HCT116 (cell line): ENCODE data around the gene MAPK10. TPM values are rescaled to one million over a fixed set of nuclear protein-coding genes. Genes with fewer than 3 reads are reported as not detected.

Source experiments
- ATAC-seq: fragments of 200-7000 bp; cut with Tn5 transposase; 2 replicates; pipeline ENCODE4 v1.9.1; 2020; ENCODE audit warnings: mild to moderate bottlenecking, moderate library complexity
- BruUV-seq: library from RNA; stranded (reverse); fragments of 400-500 nt; replicated peaks from 2 replicates; lab custom pipeline; 2021; lab: Mats Ljungman, UMichigan
- CTCF ChIA-PET: fragments of 300-600 bp; sonication (Branson Sonifier 250); formaldehyde crosslinking; loops from one replicate; lab custom pipeline; 2021; ENCODE audit warnings: antibody characterized with exemption; lab: Charles Lee
- POLR2A ChIA-PET: fragments of 300-600, 350-600 bp; sonication (Branson Sonifier 250); formaldehyde crosslinking; loops from one replicate; lab custom pipeline; 2021; ENCODE audit warnings: antibody characterized with exemption; lab: Charles Lee
- RAD21 ChIA-PET, 2 experiments: fragments of 300-600 bp; sonication (Branson Sonifier 250); formaldehyde crosslinking; loops; one replicate each; lab custom pipeline; 2023; ENCODE audit warnings: low total read pairs in 2 of 2; ENCODE audit not compliant: uncharacterized antibody in 2 of 2, unreplicated experiment in 2 of 2, low non-redundant PET in 1 of 2; lab: Charles Lee
- DNase-seq: peaks from one replicate; pipeline ENCODE4 v3.0.0-alpha.2; 2010; ENCODE audit warnings: low read depth, low spot score
- H2AFZ ChIP-seq: fragments of 200-600 bp; shearing (Covaris generic), sonication (generic); 2 replicates; pipeline ENCODE4 v1.6.1; 2017; ENCODE audit warnings: low read depth, mixed run types, mixed read lengths, antibody characterized with exemption, low read length; ENCODE audit not compliant: poor library complexity, severe bottlenecking
- H3K27ac ChIP-seq: 2 replicates; pipeline ENCODE4 v1.5.1; 2012; ENCODE audit warnings: low read depth, low read length
- H3K27me3 ChIP-seq: fragments of 200-600 bp; sonication (generic); 2 replicates; pipeline ENCODE4 v1.6.1; 2016; ENCODE audit warnings: mixed run types, low read length, mixed read lengths; ENCODE audit not compliant: insufficient read depth
- H3K36me3 ChIP-seq, 2 experiments: fragments of 200-500 bp in 1 of 2; fragments of 200-600 bp in 1 of 2; sonication (Bioruptor generic) in 1 of 2; sonication (generic) in 1 of 2; 2 replicates each; pipeline versions ENCODE4 v1.5.1 to v1.6.1; 2014 to 2016; ENCODE audit warnings: low read length in 2 of 2, inconsistent platforms in 1 of 2, mixed read lengths in 1 of 2, mixed run types in 1 of 2; ENCODE audit not compliant: insufficient read depth in 2 of 2, control insufficient read depth in 1 of 2
- H3K4me1 ChIP-seq, 2 experiments: fragments of 200-600 bp in 1 of 2; sonication (generic) in 1 of 2; 2 replicates each; pipeline versions ENCODE4 v1.5.1 to v1.6.1; 2012 to 2017; ENCODE audit warnings: low read length in 2 of 2, inconsistent platforms in 1 of 2, mild to moderate bottlenecking in 1 of 2, mixed read lengths in 1 of 2, mixed run types in 1 of 2, moderate library complexity in 1 of 2; ENCODE audit not compliant: insufficient read depth in 2 of 2, control insufficient read depth in 1 of 2
- H3K4me2 ChIP-seq: fragments of 200-600 bp; sonication (generic); 2 replicates; pipeline ENCODE4 v1.6.1; 2017; ENCODE audit warnings: mixed run types, low read length, mixed read lengths
- H3K4me3 ChIP-seq, 2 experiments: fragments of 200-600 bp in 1 of 2; sonication (generic) in 1 of 2; replicated peaks in 1 of 2; 2 replicates each; pipeline ENCODE4 v1.5.1; 2011 to 2016; ENCODE audit warnings: low read length in 2 of 2, control low read depth in 1 of 2, low read depth in 1 of 2, mild to moderate bottlenecking in 1 of 2, mixed read lengths in 1 of 2, mixed run types in 1 of 2
- H3K79me2 ChIP-seq: fragments of 200-600 bp; sonication (generic); 2 replicates; pipeline ENCODE4 v1.6.1; 2017; ENCODE audit warnings: mild to moderate bottlenecking, mixed run types, low read length, moderate library complexity, mixed read lengths; ENCODE audit not compliant: insufficient read depth
- H3K9ac ChIP-seq: fragments of 200-600 bp; sonication (generic); 2 replicates; pipeline ENCODE4 v1.6.1; 2016; ENCODE audit warnings: low read length, mixed read lengths
- H3K9me2 ChIP-seq: fragments of 200-600 bp; sonication (generic), shearing (Covaris generic); 2 replicates; pipeline ENCODE4 v1.6.1; 2017; ENCODE audit warnings: mixed run types, mild to moderate bottlenecking, moderate library complexity; ENCODE audit not compliant: insufficient read depth
- H3K9me3 ChIP-seq, 2 experiments: fragments of 200-500 bp in 1 of 2; fragments of 200-600 bp in 1 of 2; sonication (Bioruptor generic) in 1 of 2; sonication (generic) in 1 of 2; 2 replicates each; pipeline ENCODE4 v1.6.1; 2014 to 2017; ENCODE audit warnings: low read length in 2 of 2, mixed read lengths in 2 of 2, inconsistent platforms in 1 of 2, low read depth in 1 of 2, mild to moderate bottlenecking in 1 of 2, mixed run types in 1 of 2, moderate library complexity in 1 of 2; ENCODE audit not compliant: control insufficient read depth in 1 of 2, insufficient read depth in 1 of 2
- H4K20me1 ChIP-seq: fragments of 200-600 bp; sonication (generic), shearing (Covaris generic); 2 replicates; pipeline ENCODE4 v1.6.1; 2017; ENCODE audit warnings: mixed run types, mild to moderate bottlenecking, moderate library complexity; ENCODE audit not compliant: insufficient read depth
- CBX3 ChIP-seq: IDR thresholded peaks from 2 replicates; pipeline ENCODE4 v1.6.1; 2012; ENCODE audit warnings: low read depth
- CEBPB ChIP-seq: IDR thresholded peaks from 2 replicates; pipeline ENCODE4 v1.6.1; 2012; ENCODE audit warnings: low read depth
- EZH2phosphoT487 ChIP-seq: fragments of 200-600 bp; IDR thresholded peaks from 2 replicates; pipeline ENCODE4 v1.6.1; 2018; ENCODE audit warnings: antibody characterized with exemption, borderline replicate concordance
- FOSL1 ChIP-seq: IDR thresholded peaks from 2 replicates; pipeline ENCODE4 v1.6.1; 2012; ENCODE audit warnings: low read depth
- ZFX ChIP-seq: fragments of 450-650 bp; IDR thresholded peaks from 2 replicates; pipeline ENCODE4 v1.6.1; 2017
- intact Hi-C: fragments of 100-400 bp; cut with micrococcal nuclease; formaldehyde crosslinking; loops from 2 replicates; pipeline ENCODE4 v1.10.0; 2022
- total RNA-seq: library from RNA; stranded (reverse); gene quantifications from one replicate; pipeline ENCODE4 v1.2.1, GENCODE V29; 2021; ENCODE audit not compliant: unreplicated experiment
- TF ChIP-seq, protein P1 (sequence below): IDR thresholded peaks from 2 replicates; pipeline ENCODE4 v1.6.1; 2012; ENCODE audit warnings: low read depth
- TF ChIP-seq, protein P2 (sequence below): IDR thresholded peaks from 2 replicates; pipeline ENCODE4 v1.6.1; 2012
- TF ChIP-seq, protein P3 (sequence below): IDR thresholded peaks from 2 replicates; pipeline ENCODE4 v1.6.1; 2012
- TF ChIP-seq, protein P4 (sequence below), 3 experiments: fragments of 200-600 bp in 1 of 3; sonication (generic) in 1 of 3; IDR thresholded peaks in 2 of 3; conservative IDR thresholded peaks in 1 of 3; 2 replicates each; pipeline ENCODE4 v1.5.1; 2012 to 2017; ENCODE audit warnings: low read depth in 2 of 3, low read length in 2 of 3, antibody characterized with exemption in 1 of 3, borderline replicate concordance in 1 of 3, control low read depth in 1 of 3, mild to moderate bottlenecking in 1 of 3, mixed read lengths in 1 of 3, mixed run types in 1 of 3, moderate library complexity in 1 of 3; ENCODE audit not compliant: insufficient read depth in 1 of 3

MAPK10 gene
- total RNA-seq, 1 experiment from 2014 or later = 0.52 TPM

DNA sequence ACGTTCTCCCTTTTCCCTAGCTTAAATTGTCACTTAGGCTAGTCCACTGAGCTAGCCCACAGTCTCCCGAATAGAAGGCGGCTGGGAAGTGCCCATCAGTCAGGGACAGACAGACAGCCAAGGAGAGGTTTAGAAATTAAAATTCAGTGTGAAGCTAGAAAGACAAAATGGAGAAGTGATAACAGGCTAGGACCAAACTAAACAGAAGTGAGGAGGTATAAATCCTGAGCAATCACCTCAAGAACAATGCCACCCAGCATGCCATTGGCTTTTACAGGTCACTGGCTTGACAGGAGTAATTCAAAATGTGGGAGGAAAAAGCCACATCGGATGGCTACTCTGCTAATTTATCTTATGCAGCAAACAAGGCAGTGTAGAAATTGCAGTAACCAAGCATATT, 138.9 kb downstream of the MAPK10 start:
- intact Hi-C loops = loop anchor here (10.0 kb wide), 1 partner anchor 426 kb away; no protein-coding TSS in a partner anchor
- Histone ChIP-seq H3K4me1 (no peaks in the 10 kb centered on the region), H3K27ac (no peak overlapping the region), H3K4me3 (no peak overlapping the region), H3K4me2 (no peak overlapping the region), H3K9me2 (no peaks in the 10 kb centered on the region), H4K20me1 (no peaks in the 10 kb centered on the region), H3K9me3 (no peaks in the 10 kb centered on the region), H3K36me3 (no peaks in the 10 kb centered on the region), H3K27me3 (no peaks in the 10 kb centered on the region), H3K9ac (no peak overlapping the region), H2AFZ (no peak overlapping the region), H3K79me2 (no peaks in the 10 kb centered on the region)
- ChIA-PET CTCF (no interaction called here), RAD21 (no interaction called here), POLR2A (no interaction called here)
- no peak for ATAC-seq
- DNase-seq = no peak
- no TSS peak for BruUV-seq
- TF ChIP-seq CEBPB (no peak), ZFX (no peak), CBX3 (no peak), FOSL1 (no peak)
- TF ChIP-seq, protein P1, sequence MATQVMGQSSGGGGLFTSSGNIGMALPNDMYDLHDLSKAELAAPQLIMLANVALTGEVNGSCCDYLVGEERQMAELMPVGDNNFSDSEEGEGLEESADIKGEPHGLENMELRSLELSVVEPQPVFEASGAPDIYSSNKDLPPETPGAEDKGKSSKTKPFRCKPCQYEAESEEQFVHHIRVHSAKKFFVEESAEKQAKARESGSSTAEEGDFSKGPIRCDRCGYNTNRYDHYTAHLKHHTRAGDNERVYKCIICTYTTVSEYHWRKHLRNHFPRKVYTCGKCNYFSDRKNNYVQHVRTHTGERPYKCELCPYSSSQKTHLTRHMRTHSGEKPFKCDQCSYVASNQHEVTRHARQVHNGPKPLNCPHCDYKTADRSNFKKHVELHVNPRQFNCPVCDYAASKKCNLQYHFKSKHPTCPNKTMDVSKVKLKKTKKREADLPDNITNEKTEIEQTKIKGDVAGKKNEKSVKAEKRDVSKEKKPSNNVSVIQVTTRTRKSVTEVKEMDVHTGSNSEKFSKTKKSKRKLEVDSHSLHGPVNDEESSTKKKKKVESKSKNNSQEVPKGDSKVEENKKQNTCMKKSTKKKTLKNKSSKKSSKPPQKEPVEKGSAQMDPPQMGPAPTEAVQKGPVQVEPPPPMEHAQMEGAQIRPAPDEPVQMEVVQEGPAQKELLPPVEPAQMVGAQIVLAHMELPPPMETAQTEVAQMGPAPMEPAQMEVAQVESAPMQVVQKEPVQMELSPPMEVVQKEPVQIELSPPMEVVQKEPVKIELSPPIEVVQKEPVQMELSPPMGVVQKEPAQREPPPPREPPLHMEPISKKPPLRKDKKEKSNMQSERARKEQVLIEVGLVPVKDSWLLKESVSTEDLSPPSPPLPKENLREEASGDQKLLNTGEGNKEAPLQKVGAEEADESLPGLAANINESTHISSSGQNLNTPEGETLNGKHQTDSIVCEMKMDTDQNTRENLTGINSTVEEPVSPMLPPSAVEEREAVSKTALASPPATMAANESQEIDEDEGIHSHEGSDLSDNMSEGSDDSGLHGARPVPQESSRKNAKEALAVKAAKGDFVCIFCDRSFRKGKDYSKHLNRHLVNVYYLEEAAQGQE = no peak
- TF ChIP-seq, protein P2, sequence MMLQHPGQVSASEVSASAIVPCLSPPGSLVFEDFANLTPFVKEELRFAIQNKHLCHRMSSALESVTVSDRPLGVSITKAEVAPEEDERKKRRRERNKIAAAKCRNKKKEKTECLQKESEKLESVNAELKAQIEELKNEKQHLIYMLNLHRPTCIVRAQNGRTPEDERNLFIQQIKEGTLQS = no peak

DNA sequence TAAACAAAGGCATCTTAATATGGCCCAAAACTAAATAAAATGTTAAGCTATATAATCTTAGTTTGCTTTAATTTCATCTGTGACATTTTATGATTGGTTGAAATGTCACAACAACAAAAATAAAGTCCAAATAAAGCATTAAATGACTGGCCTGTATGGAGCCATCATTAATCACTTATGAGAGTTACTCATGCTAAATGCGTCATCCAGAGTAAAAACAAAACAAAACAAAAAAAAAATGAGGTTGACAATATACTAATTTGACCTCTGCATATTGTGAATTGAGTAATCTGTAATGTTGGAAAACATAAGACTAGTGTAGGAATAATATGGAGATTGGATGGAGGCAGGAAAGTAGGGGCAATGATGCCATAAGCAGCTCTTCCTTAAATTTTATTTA, 139.7 kb downstream of the MAPK10 start:
- H3K4me2 ChIP-seq = no peak overlapping the region
- no peak for ATAC-seq
- CTCF ChIA-PET = no interaction called here
- POLR2A ChIA-PET = no interaction called here
- no peaks in the 10 kb centered on the region for H3K79me2 ChIP-seq
- no peaks in the 10 kb centered on the region for H3K9me2 ChIP-seq
- H3K4me1 ChIP-seq = no peaks in the 10 kb centered on the region
- no peaks in the 10 kb centered on the region for H4K20me1 ChIP-seq
- intact Hi-C loops = loop anchor here (10.0 kb wide), 1 partner anchor 425 kb away; no protein-coding TSS in a partner anchor
- no peaks in the 10 kb centered on the region for H3K36me3 ChIP-seq
- TF ChIP-seq EZH2phosphoT487 = no peak
- TF ChIP-seq, protein P3, sequence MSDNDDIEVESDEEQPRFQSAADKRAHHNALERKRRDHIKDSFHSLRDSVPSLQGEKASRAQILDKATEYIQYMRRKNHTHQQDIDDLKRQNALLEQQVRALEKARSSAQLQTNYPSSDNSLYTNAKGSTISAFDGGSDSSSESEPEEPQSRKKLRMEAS = no peak
- TF ChIP-seq, protein P4, sequence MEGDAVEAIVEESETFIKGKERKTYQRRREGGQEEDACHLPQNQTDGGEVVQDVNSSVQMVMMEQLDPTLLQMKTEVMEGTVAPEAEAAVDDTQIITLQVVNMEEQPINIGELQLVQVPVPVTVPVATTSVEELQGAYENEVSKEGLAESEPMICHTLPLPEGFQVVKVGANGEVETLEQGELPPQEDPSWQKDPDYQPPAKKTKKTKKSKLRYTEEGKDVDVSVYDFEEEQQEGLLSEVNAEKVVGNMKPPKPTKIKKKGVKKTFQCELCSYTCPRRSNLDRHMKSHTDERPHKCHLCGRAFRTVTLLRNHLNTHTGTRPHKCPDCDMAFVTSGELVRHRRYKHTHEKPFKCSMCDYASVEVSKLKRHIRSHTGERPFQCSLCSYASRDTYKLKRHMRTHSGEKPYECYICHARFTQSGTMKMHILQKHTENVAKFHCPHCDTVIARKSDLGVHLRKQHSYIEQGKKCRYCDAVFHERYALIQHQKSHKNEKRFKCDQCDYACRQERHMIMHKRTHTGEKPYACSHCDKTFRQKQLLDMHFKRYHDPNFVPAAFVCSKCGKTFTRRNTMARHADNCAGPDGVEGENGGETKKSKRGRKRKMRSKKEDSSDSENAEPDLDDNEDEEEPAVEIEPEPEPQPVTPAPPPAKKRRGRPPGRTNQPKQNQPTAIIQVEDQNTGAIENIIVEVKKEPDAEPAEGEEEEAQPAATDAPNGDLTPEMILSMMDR (IDR thresholded peaks at IDR 0.05 in 2 of 3, conservative IDR thresholded peaks at IDR 0.05 in 1 of 3; ENCODE audit: borderline replicate concordance in 1 of 3, insufficient read depth in 1 of 3, low read depth in 2 of 3, low read length in 2 of 3) = no peak
- no peak overlapping the region for H3K4me3 ChIP-seq
- DNase-seq = no peak
- H3K27ac ChIP-seq = no peak overlapping the region
- RAD21 ChIA-PET = no interaction called here
- H2AFZ ChIP-seq = no peak overlapping the region
- H3K9ac ChIP-seq = no peak overlapping the region
- no peaks in the 10 kb centered on the region for H3K27me3 ChIP-seq
- H3K9me3 ChIP-seq = no peaks in the 10 kb centered on the region
- BruUV-seq = no TSS peak
